Natural killer cell (primary cell): Measurements from ENCODE around the gene BATF2. TPM values are rescaled to one million over a fixed set of nuclear protein-coding genes. Genes with fewer than 3 reads are reported as not detected.

Experiments
- ATAC-seq, 3 donors: fragments of 150-1000 bp in 2 of 3; fragments of 200-7000 bp in 1 of 3; cut with Tn5 transposase; 1 replicate in 1 of 3; 2 replicates in 2 of 3; pipeline ENCODE4 v1.10.0; 2021; ENCODE audit warnings: mild to moderate bottlenecking in 2 of 3, moderate library complexity in 2 of 3
- DNase-seq, 2 donors: peaks; one replicate each; pipeline versions ENCODE4 v3.0.0 to v3.0.0-alpha.2; 2013 to 2021; ENCODE audit warnings: mixed read lengths in 1 of 2
- H3K27ac ChIP-seq: one replicate; pipeline ENCODE4 v1.5.1; 2013; ENCODE audit warnings: mild to moderate bottlenecking, low read length
- H3K27me3 ChIP-seq: one replicate; pipeline ENCODE4 v1.6.1; 2013; ENCODE audit warnings: low read length; ENCODE audit not compliant: control insufficient read depth, insufficient read depth
- H3K36me3 ChIP-seq: one replicate; pipeline ENCODE4 v1.6.1; 2013; ENCODE audit warnings: low read length; ENCODE audit not compliant: control insufficient read depth, insufficient read depth
- H3K4me1 ChIP-seq: one replicate; pipeline ENCODE4 v1.6.1; 2013; ENCODE audit warnings: low read length; ENCODE audit not compliant: control insufficient read depth, insufficient read depth
- H3K4me3 ChIP-seq: one replicate; pipeline ENCODE4 v1.5.1; 2013; ENCODE audit warnings: low read length
- H3K9me3 ChIP-seq: one replicate; pipeline ENCODE4 v1.6.1; 2013; ENCODE audit warnings: low read length; ENCODE audit not compliant: control insufficient read depth, insufficient read depth
- H3K27ac Mint-ChIP-seq, 2 donors: one replicate each; pipeline ENCODE4 v1.8.0; 2022; ENCODE audit warnings: mild to moderate bottlenecking in 2 of 2, mixed read lengths in 2 of 2, moderate library complexity in 1 of 2
- H3K27me3 Mint-ChIP-seq, 2 donors: one replicate each; pipeline ENCODE4 v1.8.0; 2022; ENCODE audit warnings: low read depth in 2 of 2, mixed read lengths in 2 of 2
- H3K36me3 Mint-ChIP-seq: one replicate; pipeline ENCODE4 v1.8.0; 2022; ENCODE audit warnings: mixed read lengths
- H3K4me1 Mint-ChIP-seq, 2 donors: one replicate each; pipeline ENCODE4 v1.8.0; 2022; ENCODE audit warnings: mixed read lengths in 2 of 2
- H3K4me3 Mint-ChIP-seq: one replicate; pipeline ENCODE4 v1.8.0; 2022; ENCODE audit warnings: mild to moderate bottlenecking, moderate library complexity, mixed read lengths
- H3K9me3 Mint-ChIP-seq, 2 donors: one replicate each; pipeline ENCODE4 v1.8.0; 2022; ENCODE audit warnings: mixed read lengths in 2 of 2
- CTCF ChIP-seq: fragments of 200-600 bp; IDR thresholded peaks from one replicate; pipeline ENCODE4 v1.8.0; 2022; ENCODE audit warnings: antibody characterized with exemption
- WGBS: methylation state at CpG from one replicate; pipeline ENCODE4 v1.1.7; 2013; ENCODE audit warnings: missing lambda C conversion rate; ENCODE audit not compliant: insufficient coverage; 5-methylcytosine and 5-hydroxymethylcytosine counted together
- intact Hi-C: fragments of 100-400 bp; cut with micrococcal nuclease; formaldehyde crosslinking; loops from one replicate; pipeline ENCODE4 v1.14.2; 2022
- total RNA-seq, 4 donors: library from RNA; stranded (reverse); fragments of 120-200 nt in 1 of 4; gene quantifications; one replicate each; pipeline versions ENCODE4 v1.2.3 to v1.2.4, GENCODE V29; 2013 to 2022

Gene BATF2
- total RNA-seq, 3 donors from 2014 or later (not counting 1 experiment from before 2014, with no cell fraction given): 0.30 TPM; not detected in 2

- no peak for TF ChIP-seq CTCF
- ATAC-seq (no peak), DNase-seq (no peak)
- no peak overlapping the region for H3K4me3 Mint-ChIP-seq
- no peaks in the 10 kb centered on the region for H3K9me3 ChIP-seq
- 76% methylated on average over 5 of the region's 5 CpGs for WGBS
- intact Hi-C loops: no loop called here
- H3K4me1 ChIP-seq: peaks cover 14% of the 10 kb centered on the region
- H3K36me3 Mint-ChIP-seq: no peaks in the 10 kb centered on the region
- H3K27me3 ChIP-seq: peaks cover 6% of the 10 kb centered on the region
- H3K9me3 Mint-ChIP-seq: no peaks in the 10 kb centered on the region
- no peaks in the 10 kb centered on the region for H3K36me3 ChIP-seq
- H3K27ac ChIP-seq: no peak overlapping the region
- H3K27ac Mint-ChIP-seq: no peak overlapping the region
- no peaks in the 10 kb centered on the region for H3K4me1 Mint-ChIP-seq
- peaks cover 8 to 14% of the 10 kb centered on the region in 2 donors for H3K27me3 Mint-ChIP-seq
- no peak overlapping the region for H3K4me3 ChIP-seq
Measured at GRCh38 chr11:64969209-64969608, 27.6 kb downstream of the BATF2 start.

GRCh38 chr11:64967375-64967774 lies 29.4 kb downstream of the BATF2 start:
- H3K27ac ChIP-seq: no peak overlapping the region
- no peaks in the 10 kb centered on the region for H3K9me3 ChIP-seq
- Mint-ChIP-seq H3K9me3 (no peaks in the 10 kb centered on the region), H3K4me1 (no peaks in the 10 kb centered on the region), H3K27ac (no peak overlapping the region), H3K27me3 (peaks cover 8 to 14% of the 10 kb centered on the region in 2 donors), H3K4me3 (no peak overlapping the region), H3K36me3 (no peaks in the 10 kb centered on the region)
- H3K4me3 ChIP-seq: no peak overlapping the region
- intact Hi-C loops: no loop called here
- 79% methylated on average over 3 of the region's 3 CpGs for WGBS
- peaks cover 11% of the 10 kb centered on the region for H3K4me1 ChIP-seq
- TF ChIP-seq CTCF: no peak
- ATAC-seq (no peak), DNase-seq (no peak)
- H3K36me3 ChIP-seq: no peaks in the 10 kb centered on the region
- peaks cover 6% of the 10 kb centered on the region for H3K27me3 ChIP-seq

- no peaks in the 10 kb centered on the region for H3K4me1 ChIP-seq
- H3K4me1 Mint-ChIP-seq: no peaks in the 10 kb centered on the region
- no peak for ATAC-seq
- no peak overlapping the region for H3K27ac Mint-ChIP-seq
- DNase-seq: no peak
- no peak overlapping the region for H3K4me3 Mint-ChIP-seq
- H3K9me3 ChIP-seq: no peaks in the 10 kb centered on the region
- H3K27me3 ChIP-seq: no peaks in the 10 kb centered on the region
- no peak overlapping the region for H3K4me3 ChIP-seq
- no peaks in the 10 kb centered on the region for H3K36me3 Mint-ChIP-seq
- H3K36me3 ChIP-seq: no peaks in the 10 kb centered on the region
- no peak overlapping the region for H3K27ac ChIP-seq
- no peaks in the 10 kb centered on the region for H3K9me3 Mint-ChIP-seq
- intact Hi-C loops: no loop called here
- WGBS: 86% methylated on average over 5 of the region's 5 CpGs
- TF ChIP-seq CTCF: no peak
- H3K27me3 Mint-ChIP-seq: peaks cover 0 to 3% of the 10 kb centered on the region in 2 donors
Measured at GRCh38 chr11:64963072-64963631, 33.6 kb downstream of the BATF2 start.

GRCh38 chr11:64960719-64961118 lies 36.1 kb downstream of the BATF2 start:
- Mint-ChIP-seq H3K4me3 (no peak overlapping the region), H3K36me3 (no peaks in the 10 kb centered on the region), H3K27ac (no peak overlapping the region), H3K4me1 (no peaks in the 10 kb centered on the region), H3K9me3 (no peaks in the 10 kb centered on the region), H3K27me3 (peaks cover 0 to 3% of the 10 kb centered on the region in 2 donors)
- intact Hi-C loops: no loop called here
- H3K4me3 ChIP-seq: no peak overlapping the region
- no peaks in the 10 kb centered on the region for H3K36me3 ChIP-seq
- DNase-seq: no peak
- H3K4me1 ChIP-seq: no peaks in the 10 kb centered on the region
- no peak for ATAC-seq
- H3K27ac ChIP-seq: no peak overlapping the region
- no peak for TF ChIP-seq CTCF
- 86% methylated on average over 3 of the region's 4 CpGs for WGBS
- no peaks in the 10 kb centered on the region for H3K27me3 ChIP-seq
- no peaks in the 10 kb centered on the region for H3K9me3 ChIP-seq
